GM12878 (cell line): Measurements from ENCODE around the gene POLR2F. TPM values are rescaled to one million over a fixed set of nuclear protein-coding genes. Genes with fewer than 3 reads are reported as not detected.

Experiments
- ATF2 ChIP-seq: IDR thresholded peaks from 2 replicates; pipeline ENCODE4 v1.6.1; 2012; ENCODE audit warnings: low read length, inconsistent platforms
- NR2C1 ChIP-seq: fragments of 450-650 bp; IDR thresholded peaks from 2 replicates; pipeline ENCODE4 v1.6.1; 2017; ENCODE audit warnings: antibody characterized with exemption, mild to moderate bottlenecking, moderate library complexity
- PRDM15 ChIP-seq: fragments of 450-650 bp; formaldehyde crosslinking; IDR thresholded peaks from 2 replicates; pipeline ENCODE4 v1.4.0; 2020; ENCODE audit warnings: mild to moderate bottlenecking, moderate library complexity
- REST ChIP-seq: IDR thresholded peaks from 2 replicates; pipeline ENCODE4 v1.6.1; 2012; ENCODE audit warnings: mild to moderate bottlenecking, low read depth, low read length
- polyA plus RNA-seq, 11 experiments: library from polyadenylated mRNA; depleted of rRNA in 4 of 11; unstranded in 6 of 11; stranded (reverse) in 5 of 11; fragments of >200 nt; fragmentation: Nextera tagmentation in 4 of 11; fragmentation: Illumina TruSeq in 1 of 11; extraction: Ambion mirVana in 4 of 11; extraction: Trizol in 1 of 11; gene quantifications; 1 replicate in 1 of 11; 2 replicates in 10 of 11; pipeline versions ENCODE4 v1.2.1 to v1.2.3, GENCODE V29; 2011 to 2016; ENCODE audit warnings: inconsistent platforms in 2 of 11, missing spikeins in 2 of 11, low read depth in 1 of 11
- total RNA-seq, 4 experiments: library from RNA; depleted of rRNA in 3 of 4; stranded (reverse); fragments of >200 nt in 3 of 4; fragmentation: Illumina TruSeq in 1 of 4; extraction: Trizol in 1 of 4; gene quantifications; 2 replicates each; pipeline versions ENCODE4 v1.2.1 to v1.2.3, GENCODE V29; 2013 to 2021

The POLR2F gene
- total and polyA plus RNA-seq, 10 of the 15 experiments (the other 5 are each of a cell fraction or from before 2014, with no cell fraction given) = 71.9 to 218 (median 100.0) TPM

GRCh38 chr22:37910890-37911672, 42.4 kb upstream of the POLR2F start (continued):
- TF ChIP-seq PRDM15 (CRISPR knock-in tag) = no peak
- no peak for TF ChIP-seq NR2C1
- no peak for TF ChIP-seq ATF2
- TF ChIP-seq REST = no peak
- TF ChIP-seq, all 136 proteins: peak for 0
